ENCODE data around the gene TICAM2.

TICAM2 gene

GRCh38 chr5:115634343-115635132, 32.3 kb upstream of the TICAM2 start:
- Histone ChIP-seq H3F3A (ENCODE audit: insufficient read depth) (no peaks in the 10 kb centered on the region), H3K4me3 (ENCODE audit: insufficient read depth, low read length, poor library complexity, severe bottlenecking) (no peak overlapping the region), H2AFZ (ENCODE audit: low read depth, low read length, severe bottlenecking) (peak overlapping the region; percentile 17), H3K27ac (ENCODE audit: low read depth, low read length) (no peak overlapping the region), H4K20me1 (ENCODE audit: low read depth, low read length) (no peaks in the 10 kb centered on the region), H3K4me2 (ENCODE audit: low read depth, low read length, poor library complexity, severe bottlenecking) (peak overlapping the region; percentile 35), H3K9ac (ENCODE audit: low read length) (no peak overlapping the region), H3K9me2 (replicated peaks; ENCODE audit: insufficient read depth, low read length) (no peaks in the 10 kb centered on the region), H3K36me3 (ENCODE audit: low read length) (no peaks in the 10 kb centered on the region), H3K9me3 (ENCODE audit: insufficient read depth, low read length) (no peaks in the 10 kb centered on the region), H3K79me2 (ENCODE audit: insufficient read depth, low read length) (no peaks in the 10 kb centered on the region), H3K27me3 (ENCODE audit: low read length) (no peaks in the 10 kb centered on the region)
- TF ChIP-seq EZH2phosphoT487 (conservative IDR thresholded peaks at IDR 0.05; ENCODE audit: low read length) (no peak), CTCF (IDR thresholded peaks at IDR 0.05; ENCODE audit: insufficient read depth, low read length, poor library complexity, severe bottlenecking) (peak; percentile 62)

GRCh38 chr5:115629903-115630302, 27.6 kb upstream of the TICAM2 start:
- TF ChIP-seq CTCF (IDR thresholded peaks at IDR 0.05; ENCODE audit: insufficient read depth, low read length, poor library complexity, severe bottlenecking) (no peak), EZH2phosphoT487 (conservative IDR thresholded peaks at IDR 0.05; ENCODE audit: low read length) (no peak)
- H3K4me2 ChIP-seq (ENCODE audit: low read depth, low read length, poor library complexity, severe bottlenecking), result no peak overlapping the region
- no peak overlapping the region for H3K27ac ChIP-seq (ENCODE audit: low read depth, low read length)
- H3K9ac ChIP-seq (ENCODE audit: low read length), result no peak overlapping the region
- H3K9me2 ChIP-seq (replicated peaks; ENCODE audit: insufficient read depth, low read length), result no peaks in the 10 kb centered on the region
- no peaks in the 10 kb centered on the region for H3K36me3 ChIP-seq (ENCODE audit: low read length)
- no peaks in the 10 kb centered on the region for H3K9me3 ChIP-seq (ENCODE audit: insufficient read depth, low read length)
- no peaks in the 10 kb centered on the region for H3K27me3 ChIP-seq (ENCODE audit: low read length)
- no peak overlapping the region for H2AFZ ChIP-seq (ENCODE audit: low read depth, low read length, severe bottlenecking)
- H3K79me2 ChIP-seq (ENCODE audit: insufficient read depth, low read length), result peaks cover 14% of the 10 kb centered on the region
- H3K4me3 ChIP-seq (ENCODE audit: insufficient read depth, low read length, poor library complexity, severe bottlenecking), result no peak overlapping the region
- no peaks in the 10 kb centered on the region for H4K20me1 ChIP-seq (ENCODE audit: low read depth, low read length)
- no peaks in the 10 kb centered on the region; the same call in 1 of the 2 replicates for H3F3A ChIP-seq (ENCODE audit: insufficient read depth)

GRCh38 chr5:115627295-115627865, 25.1 kb upstream of the TICAM2 start:
- peaks cover 40% of the 10 kb centered on the region for H3K79me2 ChIP-seq (ENCODE audit: insufficient read depth, low read length)
- H3K36me3 ChIP-seq (ENCODE audit: low read length), result no peaks in the 10 kb centered on the region
- H3K9me3 ChIP-seq (ENCODE audit: insufficient read depth, low read length), result no peaks in the 10 kb centered on the region
- H3F3A ChIP-seq (ENCODE audit: insufficient read depth), result no peaks in the 10 kb centered on the region; the same call in 1 of the 2 replicates
- 0 out of 2 replicates have a peak overlapping the region, but pooled peaks have one; percentile 86 for H3K9ac ChIP-seq (ENCODE audit: low read length)
- TF ChIP-seq CTCF (IDR thresholded peaks at IDR 0.05; ENCODE audit: insufficient read depth, low read length, poor library complexity, severe bottlenecking) (no peak), EZH2phosphoT487 (conservative IDR thresholded peaks at IDR 0.05; ENCODE audit: low read length) (no peak)
- H3K4me2 ChIP-seq (ENCODE audit: low read depth, low read length, poor library complexity, severe bottlenecking), result peak overlapping the region; percentile 84
- H3K9me2 ChIP-seq (replicated peaks; ENCODE audit: insufficient read depth, low read length), result no peaks in the 10 kb centered on the region
- no peak overlapping the region for H3K27ac ChIP-seq (ENCODE audit: low read depth, low read length)
- H3K27me3 ChIP-seq (ENCODE audit: low read length), result no peaks in the 10 kb centered on the region
- H3K4me3 ChIP-seq (ENCODE audit: insufficient read depth, low read length, poor library complexity, severe bottlenecking), result peak overlapping the region; percentile 94
- peaks cover 8% of the 10 kb centered on the region; the same call in 1 of the 2 replicates for H4K20me1 ChIP-seq (ENCODE audit: low read depth, low read length)
- peak overlapping the region; percentile 71 for H2AFZ ChIP-seq (ENCODE audit: low read depth, low read length, severe bottlenecking)
